GM18868 (cell line): Measurements from ENCODE around the gene TPBGL.

Experiments used
- ATAC-seq: cut with Tn5 transposase; IDR thresholded peaks from one replicate; pipeline ENCODE4 v1.9.1; 2021; ENCODE audit warnings: mild to moderate bottlenecking, moderate library complexity; ENCODE audit not compliant: unreplicated experiment

Gene TPBGL

GRCh38 chr11:75289919-75290318 is 49.3 kb downstream of the TPBGL start:
- no peak for ATAC-seq

DNA sequence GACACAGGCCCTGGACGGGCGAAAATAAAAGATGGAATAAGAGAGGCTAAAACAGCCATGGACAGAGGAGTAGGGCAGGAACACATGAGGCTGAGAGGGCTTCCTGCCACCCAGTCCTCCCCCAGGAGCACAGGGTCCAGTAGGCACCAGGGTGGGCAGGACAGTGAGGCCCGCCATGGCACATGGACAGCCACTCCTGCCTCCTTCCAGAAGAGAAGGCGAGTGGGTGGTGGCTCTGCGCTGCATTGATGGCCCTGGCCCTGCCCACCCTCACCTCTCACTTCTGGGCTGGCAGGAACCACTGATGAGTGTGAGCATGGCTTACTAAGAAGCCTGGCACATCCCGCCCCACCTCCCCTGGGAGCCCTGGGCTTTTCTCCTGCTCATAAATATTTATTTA is 51.2 kb downstream of the TPBGL start:
- ATAC-seq, result no peak

DNA sequence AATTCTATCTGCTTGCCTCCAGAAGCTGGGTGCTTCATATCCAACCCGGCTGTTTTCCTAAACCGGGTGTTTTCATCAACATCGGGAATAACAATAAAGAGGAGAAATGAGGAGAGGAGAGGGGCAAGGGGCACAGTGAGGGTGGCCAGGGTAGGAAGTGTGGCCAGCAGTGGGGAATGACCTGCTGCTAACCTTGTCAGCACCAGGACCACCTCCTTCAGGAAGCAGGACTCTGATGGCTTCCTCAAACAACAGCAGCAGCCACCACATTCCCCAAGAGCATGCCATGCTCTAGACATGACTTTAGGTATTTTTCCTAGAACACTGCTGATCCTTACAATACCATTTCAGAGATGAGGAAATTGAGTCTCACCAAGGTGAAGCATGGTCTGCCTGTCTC is 52.4 kb downstream of the TPBGL start:
- ATAC-seq, result no peak
